CD4-positive, alpha-beta T cell treated with Interferon alpha-2 for 1 hour (primary cell): ENCODE data around the gene SCG5.

Experiments used
- DNase-seq, 2 donors: peaks; one replicate each; pipeline ENCODE4 v3.0.0-alpha.2; 2020 to 2022

The SCG5 gene

DNA sequence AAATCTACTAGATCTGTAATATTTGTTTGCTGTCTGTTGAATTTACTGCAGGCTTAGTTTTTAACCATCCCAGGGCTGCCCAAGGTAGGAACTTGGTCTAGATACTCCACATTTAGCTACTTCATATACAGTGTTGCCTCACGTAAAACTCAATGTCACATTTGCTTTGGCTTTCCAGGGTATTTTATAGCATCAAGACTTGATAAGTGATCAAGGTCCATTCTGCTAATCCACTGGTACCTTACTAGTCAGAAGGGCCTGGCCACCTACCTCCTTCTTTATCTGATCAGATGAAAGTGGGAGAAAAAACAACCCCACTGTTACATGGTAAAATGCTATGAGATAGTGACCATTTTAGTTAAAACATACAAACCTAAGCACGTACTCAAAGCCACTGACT is 50.8 kb downstream of the SCG5 start:
- no peak for DNase-seq

DNA sequence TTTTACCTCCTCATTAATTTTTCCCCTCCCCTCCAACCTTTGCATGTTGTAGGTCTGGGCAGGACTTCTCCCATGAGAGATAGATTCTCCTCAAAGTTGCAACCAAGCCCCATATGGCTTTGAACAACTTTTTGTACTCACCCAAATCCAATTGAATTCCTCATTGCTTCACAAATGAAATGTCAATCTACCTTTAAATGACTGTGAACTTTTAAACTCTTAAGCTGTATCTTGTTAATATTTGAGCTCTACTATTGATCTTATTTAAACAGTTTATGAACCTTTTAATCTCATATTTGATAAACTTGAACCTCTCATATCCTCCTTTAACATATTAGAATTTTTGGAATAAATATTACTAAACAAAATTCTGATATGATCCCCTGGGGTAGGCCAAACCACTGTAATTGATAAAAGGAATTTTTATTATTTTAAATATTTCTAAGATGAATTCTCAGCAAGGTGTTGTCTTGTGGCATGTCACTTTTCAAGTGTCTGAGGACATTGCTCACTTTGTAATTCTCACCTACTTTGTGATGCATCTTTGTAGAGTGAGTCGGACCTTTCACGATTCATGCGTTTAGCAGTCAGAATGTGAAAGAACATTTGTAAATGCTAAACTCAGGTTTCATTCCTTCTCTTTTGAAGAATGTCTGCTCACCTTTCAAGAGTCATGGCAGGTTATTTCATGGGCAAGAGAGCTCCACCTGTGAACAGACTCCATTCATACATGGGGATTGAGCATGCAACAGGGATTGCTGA is 52.9 kb downstream of the SCG5 start:
- no peak for DNase-seq

DNA sequence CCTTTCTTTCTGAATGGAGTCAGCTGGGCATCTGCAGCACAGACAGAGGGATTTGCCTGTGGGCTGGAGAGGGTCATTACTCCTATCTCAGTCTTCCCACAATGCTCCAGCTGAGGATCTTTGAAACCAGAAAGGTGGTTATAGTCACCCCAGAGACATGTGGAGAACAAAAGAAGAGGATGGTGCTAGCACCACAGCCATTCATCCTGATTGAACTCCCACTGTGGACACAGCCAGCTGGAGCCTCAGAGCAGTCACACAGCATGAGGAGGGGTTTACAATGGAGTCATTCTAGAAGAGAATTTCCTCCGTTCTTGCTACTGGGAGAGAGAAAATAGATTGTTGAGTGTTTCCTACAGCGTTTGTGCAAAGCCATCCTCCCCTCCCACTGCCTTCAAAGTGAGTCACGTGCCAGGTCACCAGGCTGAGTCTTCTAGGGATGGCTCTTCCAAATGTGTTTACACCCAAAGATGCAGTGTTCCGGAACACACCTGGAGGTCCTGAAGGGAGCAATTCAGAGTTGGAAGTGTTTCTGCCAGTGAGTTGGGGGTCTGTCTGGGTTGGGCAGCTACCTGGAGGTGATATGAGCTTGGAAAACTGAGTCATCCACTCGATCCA is 57.4 kb downstream of the SCG5 start:
- DNase-seq = no peak

DNA sequence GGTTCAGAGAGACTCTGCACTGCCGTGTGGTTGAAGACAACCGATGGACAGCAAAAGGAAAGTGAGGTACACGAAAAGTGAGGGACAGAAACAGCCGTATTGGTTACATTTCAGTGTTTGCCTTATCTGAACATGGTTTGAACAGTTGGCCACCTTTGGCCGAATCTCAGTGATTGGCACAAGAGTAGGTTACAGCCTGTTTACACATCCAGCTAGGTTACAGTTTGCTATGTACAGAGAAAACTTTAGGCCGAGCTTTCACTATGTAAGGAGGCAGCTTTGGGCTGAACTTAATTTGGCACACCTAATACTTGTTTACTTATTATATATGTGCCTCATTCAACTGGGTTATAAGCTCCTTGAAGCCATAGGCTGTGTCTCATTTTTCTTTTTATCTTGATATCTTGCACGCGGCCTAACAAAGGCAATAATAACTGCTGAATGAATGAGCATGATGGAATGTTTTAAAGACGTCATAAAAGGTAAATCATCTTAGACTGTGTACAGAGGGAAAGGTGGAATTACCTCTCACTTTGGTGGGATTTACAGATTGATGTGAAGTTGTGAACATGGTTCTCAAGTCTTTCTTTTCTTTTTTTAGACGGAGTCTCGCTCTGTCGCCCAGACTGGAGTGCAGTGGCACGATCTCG is 59.1 kb downstream of the SCG5 start:
- no peak for DNase-seq

DNA sequence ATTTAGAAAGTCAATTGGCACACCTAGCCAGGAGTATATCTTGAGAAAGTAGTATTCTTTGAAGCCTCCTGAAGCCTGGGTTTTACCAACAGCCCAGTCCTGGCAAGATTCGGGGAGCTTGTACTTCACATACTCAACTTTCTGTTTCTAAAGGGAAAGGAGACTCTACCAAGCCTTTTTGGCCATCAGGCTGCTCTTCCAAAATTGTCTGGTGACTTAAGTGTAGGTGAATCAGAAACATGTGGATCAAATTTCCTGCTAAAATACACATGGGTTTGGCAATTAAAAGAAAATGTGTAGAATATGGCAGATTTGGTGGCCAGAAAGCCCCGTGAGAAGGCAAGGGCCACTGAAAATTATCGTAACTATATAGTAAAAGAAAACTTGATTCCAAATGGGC is 60.4 kb downstream of the SCG5 start:
- DNase-seq = no peak

DNA sequence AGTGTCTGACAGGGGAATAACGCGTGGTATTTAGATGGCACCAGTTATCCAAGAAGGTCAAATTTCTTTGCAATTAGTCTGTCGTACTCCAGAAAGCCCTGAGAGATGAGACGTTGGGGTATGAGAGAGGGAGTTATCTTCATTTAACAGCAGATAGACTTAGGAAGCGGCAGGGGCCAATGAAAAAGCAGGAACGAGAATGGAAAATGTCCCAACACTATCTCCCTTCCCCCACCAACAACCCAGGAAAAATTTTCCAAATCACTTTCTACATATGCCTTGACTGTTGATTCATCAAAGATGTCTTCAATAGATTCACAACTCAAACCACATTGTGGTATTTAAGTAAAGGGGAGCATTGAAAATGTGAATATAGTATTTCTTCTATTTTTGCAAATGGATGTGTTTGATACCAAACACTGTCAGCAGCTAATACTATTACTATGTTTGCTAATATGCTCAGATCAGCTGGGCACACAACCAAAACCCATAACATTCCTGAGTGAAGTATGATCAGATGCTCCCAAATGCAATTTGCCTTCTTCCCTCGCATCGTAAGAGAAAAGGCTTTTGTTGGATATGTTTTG is 63.0 kb downstream of the SCG5 start:
- no peak for DNase-seq

DNA sequence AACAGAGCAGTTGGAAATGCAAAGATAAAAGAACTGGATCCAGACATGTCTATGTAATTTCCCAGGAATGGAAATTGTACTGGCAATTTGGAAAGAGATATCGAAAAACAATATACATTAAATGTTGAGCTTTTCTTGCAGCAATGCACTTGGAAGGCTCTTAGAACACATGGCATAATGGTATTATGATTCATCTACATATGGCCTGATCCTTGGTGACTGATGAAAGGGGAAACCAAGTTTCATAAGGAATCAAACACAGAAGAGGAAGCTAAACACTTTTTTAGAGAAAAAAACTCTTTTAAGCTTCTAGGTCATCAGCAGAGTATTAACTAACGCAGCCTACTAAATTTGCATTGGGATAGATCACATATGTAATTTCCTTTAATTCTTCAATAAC is 63.9 kb downstream of the SCG5 start:
- DNase-seq = no peak

DNA sequence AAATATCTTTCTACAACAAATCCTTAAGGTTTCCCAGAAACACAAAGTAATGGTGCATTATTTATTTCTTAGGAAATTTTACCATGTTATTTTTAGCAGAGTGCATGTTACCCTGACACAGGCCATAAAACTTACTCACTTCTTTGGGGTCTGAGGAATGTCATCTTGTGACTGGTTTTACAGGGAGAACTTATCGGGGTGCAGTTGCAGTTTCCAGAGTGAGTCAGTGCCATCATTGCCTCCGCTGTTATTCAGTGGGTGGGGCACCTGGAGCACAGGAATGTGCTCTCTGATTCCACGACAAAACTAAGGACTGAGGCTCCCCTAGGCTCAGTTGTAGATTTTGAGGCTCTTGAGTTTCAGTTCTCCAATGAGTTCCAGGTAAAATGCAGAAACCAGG is 65.2 kb downstream of the SCG5 start:
- no peak for DNase-seq

DNA sequence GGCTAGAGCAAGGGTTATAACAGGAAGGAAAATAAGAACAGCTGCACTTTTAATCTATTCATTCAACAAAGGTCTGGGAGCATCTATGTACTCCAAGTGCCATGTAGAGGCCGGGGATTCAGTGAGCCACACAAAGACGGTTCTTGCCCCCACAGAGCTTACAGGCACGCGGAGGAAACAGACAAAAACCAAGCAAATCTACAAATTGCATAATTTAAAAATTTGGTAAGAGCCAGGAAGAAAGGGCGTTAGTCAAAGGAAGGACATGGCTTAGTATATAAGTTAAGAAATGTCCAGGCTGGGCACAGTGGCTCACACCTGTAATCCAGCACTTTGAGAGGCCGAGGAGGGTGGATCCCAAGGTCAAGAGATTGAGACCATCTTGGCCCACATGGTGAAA is 65.9 kb downstream of the SCG5 start:
- no peak for DNase-seq

DNA sequence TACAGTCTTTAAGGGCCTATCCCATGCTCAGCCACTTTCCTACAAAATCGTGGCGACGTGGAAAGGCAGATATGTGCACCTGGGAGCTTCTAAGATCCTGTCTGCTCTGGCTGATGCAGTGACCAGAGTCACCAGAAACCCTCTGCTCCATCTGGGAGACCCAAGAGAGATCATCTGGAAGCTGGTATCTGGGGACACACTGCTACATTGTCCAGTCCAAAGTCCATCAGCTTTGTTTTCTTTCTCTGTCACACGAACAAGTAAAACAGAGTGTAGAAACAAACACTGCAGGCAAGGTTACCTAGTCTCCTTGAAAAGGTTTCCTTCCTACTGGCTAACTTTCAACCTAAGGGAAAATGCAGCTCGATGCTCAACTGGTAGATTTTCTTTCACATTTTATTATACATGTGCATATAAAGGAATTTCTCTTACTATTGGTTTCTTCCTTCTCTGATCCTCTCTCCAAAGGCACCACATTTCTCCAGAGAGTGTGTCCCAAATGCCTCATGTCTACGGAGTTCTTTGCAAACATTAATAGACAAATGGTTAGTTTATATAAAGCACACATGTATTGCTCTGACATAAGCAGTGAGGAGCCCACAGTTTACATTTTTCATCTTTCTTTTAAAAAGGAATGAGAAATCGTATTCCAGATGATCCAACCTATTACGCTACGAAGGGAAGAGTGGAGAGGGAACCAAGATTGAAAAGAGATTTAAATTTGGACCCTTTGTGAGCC is 68.0 kb downstream of the SCG5 start:
- no peak for DNase-seq

DNA sequence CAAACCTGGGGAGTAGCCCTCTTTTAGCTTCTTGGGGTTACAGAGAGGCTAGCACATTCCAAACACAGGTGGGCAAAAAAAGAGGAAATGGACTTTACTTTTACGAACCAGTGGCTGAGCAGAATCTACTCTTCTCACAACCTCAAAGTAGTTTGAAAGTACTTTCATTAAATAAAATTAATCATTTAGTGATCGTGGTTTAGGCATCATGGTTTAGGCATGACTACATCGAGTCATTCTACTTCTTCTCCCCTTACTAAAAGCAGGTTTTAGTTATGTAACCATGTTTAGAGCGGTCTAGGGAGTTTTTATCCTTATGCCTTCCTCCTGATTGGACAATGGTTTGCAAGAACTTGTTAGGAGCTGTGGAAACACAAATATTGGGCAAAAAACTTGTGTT is 73.8 kb downstream of the SCG5 start:
- DNase-seq = no peak

DNA sequence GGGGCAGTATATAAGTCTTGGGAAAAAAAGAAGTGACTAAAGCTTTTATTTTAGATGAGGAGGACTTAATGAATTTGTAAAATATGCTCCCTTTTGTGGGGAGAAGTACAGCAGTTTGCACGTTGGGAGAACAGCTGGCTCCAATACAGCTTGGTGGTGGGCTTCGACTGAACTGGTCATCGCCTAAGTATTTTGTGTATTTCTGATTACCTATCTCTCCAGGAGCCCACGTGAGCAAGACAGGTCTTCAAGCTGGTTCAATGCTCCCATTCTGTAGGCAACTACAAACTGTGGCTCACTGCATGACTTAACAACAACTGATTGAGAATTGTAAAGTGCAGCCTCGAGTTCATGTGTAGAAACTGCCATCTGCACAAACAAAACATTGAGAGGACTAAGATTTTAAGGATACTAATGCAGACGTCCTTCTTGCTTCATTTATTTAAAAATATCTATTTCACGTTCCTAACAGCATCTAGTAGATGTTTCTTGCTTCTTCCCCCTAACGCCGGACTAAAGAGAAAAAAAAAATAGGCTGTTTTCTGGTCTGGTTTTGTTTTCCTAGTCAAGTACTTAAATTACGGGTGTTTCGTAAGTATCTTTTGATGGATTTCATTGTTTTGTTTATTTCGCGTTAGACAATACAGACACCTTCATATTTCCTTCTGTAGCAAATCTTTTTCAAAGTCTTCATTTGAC is 74.9 kb downstream of the SCG5 start:
- no peak for DNase-seq

DNA sequence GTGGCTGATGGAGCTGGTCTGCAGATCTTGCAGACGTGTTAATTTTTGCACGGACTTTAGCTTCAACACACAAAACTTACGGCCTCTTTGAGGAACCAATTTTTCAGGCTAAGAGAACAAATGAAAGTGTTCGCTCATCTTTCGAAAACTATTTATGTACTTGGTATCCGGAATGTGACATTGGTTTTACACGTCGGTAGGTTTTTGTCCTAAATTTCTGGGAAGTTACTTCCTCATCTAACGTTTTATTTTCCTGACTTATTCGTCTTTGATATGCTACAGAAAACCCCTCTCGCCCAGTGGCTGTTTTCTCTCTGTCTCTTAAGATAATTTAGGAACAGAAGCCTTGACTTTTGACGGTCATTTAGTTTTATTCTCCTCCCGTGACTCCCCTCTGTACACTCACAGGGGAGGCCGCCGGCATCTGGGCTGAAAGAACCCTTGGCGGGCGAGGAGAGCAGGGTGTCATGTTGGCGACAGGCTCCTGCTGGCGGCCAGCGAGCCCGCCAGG is 75.5 kb downstream of the SCG5 start:
- no peak for DNase-seq

DNA sequence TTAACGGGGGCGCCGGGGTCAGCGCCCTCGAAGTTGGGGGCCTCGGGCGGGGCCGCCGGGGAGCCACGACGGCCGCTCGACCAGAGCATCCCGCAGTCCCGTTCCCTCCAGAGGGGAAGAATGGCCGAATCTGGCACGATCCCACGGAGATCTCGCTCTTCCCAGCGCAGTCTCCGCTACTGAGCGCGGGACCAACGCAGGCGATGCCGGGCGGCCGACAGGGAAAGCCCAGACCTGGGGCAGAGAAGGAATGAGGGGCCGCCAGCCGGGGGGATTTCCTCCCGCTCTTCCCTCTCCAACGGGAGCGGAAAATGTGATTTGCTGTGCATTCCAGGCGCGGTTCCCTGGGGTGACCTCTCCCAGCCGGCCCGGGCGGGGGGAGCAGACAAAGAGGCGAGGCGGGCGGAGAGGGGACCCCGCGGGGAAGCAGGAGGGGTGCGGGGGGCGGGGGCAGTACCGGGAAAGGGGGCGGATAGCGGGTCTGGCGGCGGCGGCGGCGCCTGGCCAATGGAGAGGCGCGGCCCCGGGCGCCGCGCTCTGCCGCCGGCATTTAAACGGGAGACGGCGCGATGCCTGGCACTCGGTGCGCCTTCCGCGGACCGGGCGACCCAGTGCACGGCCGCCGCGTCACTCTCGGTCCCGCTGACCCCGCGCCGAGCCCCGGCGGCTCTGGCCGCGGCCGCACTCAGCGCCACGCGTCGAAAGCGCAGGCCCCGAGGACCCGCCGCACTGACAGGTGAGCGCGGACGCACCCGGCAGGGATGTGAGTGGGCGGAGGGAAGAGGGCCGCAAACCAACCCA is 76.1 kb downstream of the SCG5 start, which contains the start of gene GREM1:
GREM1 (plus strand) TSS at position 579 of the 801 bp plus-strand sequence. CDS start 12,687 bp downstream, outside the sequence.
- no peak for DNase-seq

DNA sequence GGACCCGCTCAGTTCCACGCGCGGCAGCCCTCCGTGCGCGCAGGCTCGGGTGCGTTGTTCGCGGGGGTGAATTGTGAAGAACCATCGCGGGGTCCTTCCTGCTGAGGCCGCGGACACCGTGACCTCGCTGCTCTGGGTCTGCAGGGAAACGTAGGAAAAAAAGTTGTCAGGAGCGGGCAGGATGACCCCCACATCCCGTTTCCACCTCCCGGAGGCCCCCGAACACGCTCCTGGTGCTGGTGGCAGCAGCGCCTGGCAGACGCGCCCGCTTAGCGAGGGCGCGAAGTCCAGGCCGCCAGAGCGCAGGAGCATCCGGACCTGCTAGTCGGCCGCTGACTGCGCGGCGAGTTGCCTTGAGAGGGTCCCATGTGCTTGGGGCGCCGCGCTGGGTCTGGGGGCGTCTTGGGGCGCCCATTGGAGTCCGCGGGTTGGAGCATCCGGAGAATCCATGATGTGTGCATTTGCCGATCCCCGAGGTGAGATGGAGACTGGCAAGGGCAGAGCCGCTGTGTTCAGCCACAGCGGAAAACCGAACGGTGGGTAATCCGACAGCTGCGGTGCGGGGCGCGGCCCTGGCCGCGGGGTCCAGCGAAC is 76.8 kb downstream of the SCG5 start:
- no peak for DNase-seq

DNA sequence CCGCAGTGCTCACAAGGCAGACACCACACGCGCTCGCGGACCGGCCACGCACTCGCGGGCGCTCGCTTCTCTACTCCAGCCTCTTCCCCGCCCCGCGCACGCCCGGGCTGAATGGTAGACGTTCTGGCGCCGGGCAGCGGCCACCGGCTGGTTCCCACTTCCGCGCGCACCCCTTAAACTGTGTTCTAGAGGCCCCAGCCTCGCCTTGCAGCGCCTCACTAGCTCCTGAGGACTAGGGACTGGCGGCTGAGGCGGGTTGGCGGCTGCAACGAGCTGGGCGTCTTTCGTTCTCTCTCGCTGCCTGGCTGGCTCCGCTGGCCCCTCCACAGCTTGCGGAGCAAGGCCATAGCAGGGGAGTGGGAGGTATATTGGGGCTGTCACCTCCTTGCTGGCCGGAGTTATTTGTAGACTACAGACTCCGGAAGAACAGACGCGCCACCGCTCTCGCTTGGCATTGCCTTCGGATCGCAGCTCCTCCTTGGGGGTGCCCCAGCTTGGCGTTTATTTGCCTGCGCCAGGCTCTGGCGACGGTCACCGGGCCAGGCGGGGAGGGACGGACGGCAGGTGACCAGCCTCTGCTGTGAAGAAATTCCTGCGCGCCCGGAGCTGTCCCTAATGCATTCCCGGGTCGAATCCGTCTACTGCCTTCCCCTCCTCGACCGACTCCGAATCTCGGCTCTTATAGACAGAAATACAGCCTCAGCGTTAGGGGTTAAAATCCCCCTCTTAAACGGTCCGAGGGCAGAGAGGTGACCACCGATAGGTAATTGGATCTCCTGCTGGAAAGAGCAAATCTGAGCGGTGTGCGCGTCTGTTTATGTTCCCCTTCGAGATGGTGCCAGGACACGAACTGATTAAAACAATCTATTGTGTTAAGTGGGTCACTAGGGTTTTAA is 77.6 kb downstream of the SCG5 start:
- DNase-seq = no peak

DNA sequence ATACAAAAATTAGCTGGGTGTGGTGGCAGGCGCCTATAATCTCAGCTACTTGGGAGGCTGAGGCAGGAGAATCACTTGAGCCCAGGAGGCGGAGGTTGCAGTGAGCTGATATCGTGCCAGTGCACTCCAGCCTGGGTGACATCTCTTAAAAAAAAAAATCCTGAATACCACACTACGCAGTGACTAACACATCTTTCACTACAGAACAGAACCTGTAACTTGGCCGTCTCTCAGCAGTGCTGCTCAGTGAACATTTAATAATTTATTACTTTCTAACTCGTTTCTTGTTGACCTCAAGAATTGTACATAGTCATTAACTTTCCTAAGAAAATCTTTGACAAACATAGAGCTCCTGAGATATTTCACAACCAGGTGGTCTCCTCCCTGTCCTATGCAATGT is 80.1 kb downstream of the SCG5 start:
- no peak for DNase-seq

DNA sequence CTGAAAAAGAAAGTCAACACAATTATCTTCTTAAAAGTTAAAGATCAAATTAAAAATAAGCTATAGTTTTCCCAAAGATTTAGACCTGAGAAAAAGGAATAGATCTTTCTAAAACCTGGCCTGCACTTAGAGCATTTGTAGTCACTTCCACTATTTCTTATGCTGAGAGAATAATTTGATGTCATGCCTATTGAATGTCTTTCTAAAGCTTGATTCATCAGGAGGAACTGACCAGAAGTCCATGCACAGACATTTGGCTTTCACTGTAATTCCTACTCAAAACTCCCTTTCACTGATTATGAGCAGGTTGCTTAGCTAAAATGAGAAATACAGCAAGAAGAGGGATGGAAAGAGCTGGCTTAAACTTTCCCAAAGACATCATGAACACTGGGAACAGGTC is 80.6 kb downstream of the SCG5 start:
- DNase-seq = no peak

DNA sequence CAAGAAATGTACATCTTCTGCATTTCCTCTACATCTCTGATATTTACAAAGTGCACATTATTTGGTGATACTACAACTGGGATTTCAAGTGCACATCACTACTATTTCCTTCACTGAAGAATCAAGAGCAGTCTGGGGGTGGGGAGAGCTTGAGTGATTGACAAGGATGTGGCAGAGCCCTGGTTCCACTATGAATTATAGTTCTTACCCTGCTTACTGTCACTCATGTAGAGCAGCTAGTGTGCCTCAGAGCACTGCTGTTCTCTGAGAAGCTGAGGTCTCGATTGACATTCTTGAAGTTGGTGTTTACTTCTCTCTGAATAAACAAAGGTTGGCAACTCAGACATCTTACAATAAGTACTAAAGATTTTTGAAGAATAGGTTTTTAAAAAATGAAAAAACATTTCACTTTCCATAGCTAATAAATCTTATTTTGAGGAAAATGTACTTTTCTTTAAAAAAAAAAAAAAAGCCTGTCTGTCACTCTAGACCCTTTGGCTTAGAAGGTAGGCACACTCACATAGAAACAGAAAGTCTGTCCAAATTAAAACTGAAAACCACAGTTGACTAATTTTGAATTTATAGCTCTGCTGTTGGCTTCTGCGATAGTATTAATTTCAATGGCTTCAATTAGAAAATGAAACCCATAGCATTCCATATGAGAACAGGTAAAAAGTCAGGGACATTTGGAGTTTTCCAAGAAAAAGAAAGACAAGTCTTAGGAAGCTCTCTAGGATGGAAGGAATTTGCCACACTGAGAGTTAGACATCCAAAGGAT is 81.8 kb downstream of the SCG5 start:
- no peak for DNase-seq
